HG03571 (cell line): ENCODE data around the gene PUM1.
A peak's percentile ranks its signal among the peaks of the same experiment; 100 is the strongest.

Experiments
- ATAC-seq: cut with Tn5 transposase; IDR thresholded peaks from one replicate; pipeline ENCODE4 v1.9.1; 2021; ENCODE audit not compliant: unreplicated experiment

Gene PUM1

DNA sequence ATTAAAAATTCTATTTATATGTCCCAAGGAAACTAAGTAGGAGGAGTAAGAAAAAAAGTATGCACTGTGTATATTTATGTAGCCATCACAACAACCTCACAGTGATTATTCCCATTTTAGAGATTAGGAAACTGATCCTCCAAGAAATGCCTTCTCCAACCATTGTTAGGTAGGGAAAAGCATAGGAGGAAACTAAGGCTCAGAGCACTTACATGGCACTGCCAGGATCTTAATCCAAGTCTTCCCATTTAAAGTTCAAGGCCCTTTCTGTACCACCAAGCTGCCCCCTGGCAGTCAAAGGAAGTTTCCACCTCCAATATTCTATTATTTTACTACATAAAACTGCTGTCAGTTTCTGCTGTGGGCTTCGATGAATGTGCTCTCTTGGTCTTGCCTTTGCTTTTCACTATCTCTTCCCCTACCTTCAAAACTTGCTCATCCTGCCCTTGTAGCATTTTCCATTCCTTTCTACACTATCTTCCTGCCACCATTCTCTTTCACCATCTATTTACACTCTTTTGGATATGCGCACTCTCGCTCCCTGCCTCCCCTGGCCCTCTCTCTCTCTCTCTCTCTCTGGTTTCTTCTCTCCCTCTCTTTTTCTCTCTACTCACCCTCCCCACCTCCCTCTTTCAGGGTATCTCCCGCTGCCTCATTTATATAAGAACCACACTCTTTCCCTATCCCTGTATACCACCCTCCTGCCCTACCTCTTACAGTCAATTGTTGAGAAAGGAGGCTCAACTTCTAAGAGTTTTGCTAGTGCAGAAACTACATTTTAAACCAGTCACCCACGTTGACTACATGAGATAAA, 34.0 kb downstream of the PUM1 start:
- no peak for ATAC-seq

DNA sequence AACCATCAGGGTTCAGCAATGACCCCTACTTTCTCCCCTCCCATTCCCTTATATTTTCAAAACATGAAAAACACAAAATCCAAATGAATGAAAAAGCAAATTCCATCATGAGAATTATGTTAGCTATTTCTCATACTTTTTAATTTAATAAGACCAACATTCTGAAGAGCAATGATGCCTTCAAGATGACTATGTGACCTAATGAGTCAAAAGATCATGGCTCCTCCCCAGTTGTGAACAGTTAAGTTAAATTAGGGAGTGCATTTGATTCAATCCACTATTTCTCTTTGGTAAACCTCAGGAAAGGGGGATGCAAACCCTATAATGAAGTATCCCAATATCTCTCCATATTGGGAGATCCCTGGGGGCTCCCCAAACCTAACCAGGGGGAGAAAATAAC, 36.5 kb downstream of the PUM1 start:
- no peak for ATAC-seq

DNA sequence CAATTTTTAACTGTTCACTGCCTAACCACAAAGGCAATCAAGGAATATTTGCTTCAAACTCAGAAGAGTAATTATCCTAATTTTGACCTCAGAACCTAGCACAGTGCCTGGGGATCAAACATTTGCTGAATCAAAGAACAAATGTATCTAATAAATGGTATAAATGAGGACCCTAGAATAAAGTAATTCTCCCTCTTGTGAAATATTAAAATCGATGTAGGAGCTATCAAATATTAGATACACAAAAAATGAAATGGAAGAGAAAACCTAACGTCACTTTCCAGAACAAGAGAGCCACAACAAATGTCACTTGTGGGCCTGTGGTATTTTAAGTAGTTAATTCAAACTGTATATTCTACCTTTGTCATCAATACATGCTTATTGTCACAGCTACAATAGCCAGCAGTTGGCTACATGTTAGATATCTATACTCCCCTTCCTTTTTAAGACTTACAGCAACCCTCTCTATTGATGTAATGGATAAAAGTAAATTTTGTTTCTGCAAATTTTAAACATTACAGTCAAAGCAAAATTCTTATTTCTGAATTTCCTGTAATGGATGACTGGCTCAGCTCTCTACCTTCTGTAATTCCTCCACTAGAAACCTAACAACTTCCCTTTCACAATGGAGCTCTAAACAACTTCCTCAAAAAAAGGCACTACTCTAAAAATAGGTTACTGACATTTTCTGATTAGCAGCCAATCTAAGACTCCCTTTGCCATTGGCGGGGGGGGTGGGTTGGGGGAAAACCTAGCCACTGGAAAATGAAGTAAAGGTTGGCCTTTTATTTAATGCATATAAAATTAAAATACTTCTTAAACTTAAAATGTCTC, 37.6 kb downstream of the PUM1 start:
- no peak for ATAC-seq

DNA sequence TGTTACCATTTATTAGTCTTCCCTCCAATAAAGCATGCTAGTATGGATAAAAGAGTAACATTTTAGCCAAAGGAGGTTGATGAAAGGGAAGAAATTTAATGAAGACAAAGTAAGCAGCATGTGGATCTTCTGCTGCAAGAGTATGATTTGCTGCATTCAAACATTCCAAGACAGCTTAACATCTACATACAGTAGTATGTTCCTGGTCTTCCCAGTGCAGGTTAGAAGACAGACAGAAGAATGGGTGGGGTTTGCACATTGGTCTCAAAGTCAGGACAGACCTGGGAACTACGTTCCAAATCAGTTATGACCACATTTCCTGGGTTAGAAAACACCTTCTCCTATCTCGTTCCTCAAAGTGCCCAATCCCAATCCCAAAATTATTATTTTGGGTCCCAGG, 43.3 kb downstream of the PUM1 start:
- ATAC-seq = no peak

DNA sequence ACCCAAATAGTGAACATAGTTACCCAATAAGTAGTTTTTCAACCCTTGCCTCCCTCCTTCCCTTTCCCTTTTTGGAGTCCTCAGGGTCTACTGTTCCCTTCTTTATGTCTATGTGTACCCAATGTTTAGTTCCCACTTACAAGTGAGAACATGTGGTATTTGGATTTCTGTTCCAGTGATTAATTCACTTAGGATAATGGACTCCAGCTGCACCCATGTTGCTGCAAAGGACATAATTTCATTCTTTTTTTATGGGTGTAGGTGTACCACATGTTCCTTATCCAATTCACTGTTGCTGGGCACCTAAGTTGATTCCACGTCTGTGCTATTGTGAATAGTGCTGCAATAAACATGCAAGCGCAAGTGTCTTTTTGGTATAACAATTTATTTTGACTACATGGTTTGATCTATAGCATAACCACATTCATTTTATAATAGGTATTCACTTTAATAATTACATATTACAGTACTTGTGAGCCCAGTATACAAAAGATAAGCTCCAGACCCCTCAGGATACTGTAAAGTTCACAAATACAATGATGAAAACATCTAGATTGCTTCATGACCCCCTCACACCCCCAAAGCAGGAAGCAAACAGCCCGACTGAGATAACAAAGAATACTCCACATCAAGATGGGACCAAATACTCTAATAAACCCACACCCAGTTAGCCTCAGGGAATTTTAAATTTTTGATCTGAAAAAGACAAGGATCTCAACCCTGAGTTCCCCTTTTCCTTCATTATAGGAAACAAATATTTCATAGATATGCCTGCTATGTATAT, 45.3 kb downstream of the PUM1 start:
- no peak for ATAC-seq

DNA sequence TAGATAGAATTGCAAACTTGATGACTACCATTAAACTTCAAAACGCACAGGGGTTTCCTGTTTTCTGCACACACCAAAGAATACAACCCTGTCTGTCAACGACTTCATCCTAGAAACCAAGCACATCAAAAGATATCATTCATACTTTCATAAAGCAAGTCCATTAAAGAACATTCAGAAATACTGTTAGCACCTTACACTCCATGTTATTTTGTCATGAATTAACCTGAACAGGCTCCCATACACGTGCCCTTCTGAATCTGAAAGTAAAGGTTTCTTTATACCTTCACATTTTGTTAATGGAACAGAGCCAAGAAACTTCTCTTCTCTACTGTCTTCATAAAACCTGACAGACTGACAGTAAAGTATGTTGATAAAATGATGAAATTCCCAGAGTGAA, 46.1 kb downstream of the PUM1 start:
- no peak for ATAC-seq

DNA sequence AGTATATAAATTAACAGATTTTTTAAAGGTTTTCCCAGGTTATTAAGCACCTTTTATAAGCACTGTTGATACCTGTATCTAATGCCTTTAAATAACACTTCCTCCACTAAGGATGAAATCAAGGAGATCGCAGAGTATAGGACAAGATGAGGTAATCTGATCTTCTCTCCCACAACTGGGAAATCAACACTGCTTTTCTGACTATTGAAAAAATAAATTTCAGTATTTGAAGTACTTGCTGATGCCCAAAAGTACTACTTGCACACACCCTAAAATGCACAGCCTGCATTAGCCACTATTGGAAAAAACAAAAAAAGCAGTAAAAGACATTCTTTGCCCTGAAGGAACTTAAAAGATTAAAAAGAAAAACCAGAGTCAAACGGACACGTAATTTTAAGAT, 48.6 kb downstream of the PUM1 start:
- no peak for ATAC-seq

DNA sequence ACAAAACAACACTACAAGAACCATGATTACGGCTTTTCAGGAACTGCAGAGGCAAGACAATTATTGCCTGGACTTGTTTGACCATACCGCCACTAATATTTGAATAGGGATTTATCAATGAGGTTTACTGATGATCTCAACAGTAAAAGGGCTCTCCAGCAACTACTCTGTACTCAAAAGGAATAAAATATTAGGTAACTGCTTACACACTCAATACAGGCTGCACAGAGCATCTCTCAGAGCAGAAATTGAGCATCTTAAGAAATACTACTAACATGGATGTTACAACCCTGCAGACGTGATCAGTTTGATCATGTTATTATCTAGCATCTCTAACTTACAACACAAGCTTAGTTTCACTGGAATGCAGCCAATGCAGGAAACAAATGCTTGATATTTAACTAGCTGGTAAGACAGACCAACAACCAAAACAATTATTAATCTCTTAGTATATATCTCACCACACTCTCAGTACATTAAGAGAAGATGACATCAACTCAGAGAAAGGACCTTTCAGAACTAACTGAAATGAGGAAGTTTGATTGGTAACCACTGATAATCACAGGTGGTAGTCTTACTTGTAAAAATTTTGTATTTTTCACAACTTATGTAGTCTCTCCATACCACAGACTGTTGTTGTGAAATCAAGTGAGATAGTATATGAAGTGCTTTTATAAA, 52.2 kb downstream of the PUM1 start:
- peak; percentile 79 for ATAC-seq

DNA sequence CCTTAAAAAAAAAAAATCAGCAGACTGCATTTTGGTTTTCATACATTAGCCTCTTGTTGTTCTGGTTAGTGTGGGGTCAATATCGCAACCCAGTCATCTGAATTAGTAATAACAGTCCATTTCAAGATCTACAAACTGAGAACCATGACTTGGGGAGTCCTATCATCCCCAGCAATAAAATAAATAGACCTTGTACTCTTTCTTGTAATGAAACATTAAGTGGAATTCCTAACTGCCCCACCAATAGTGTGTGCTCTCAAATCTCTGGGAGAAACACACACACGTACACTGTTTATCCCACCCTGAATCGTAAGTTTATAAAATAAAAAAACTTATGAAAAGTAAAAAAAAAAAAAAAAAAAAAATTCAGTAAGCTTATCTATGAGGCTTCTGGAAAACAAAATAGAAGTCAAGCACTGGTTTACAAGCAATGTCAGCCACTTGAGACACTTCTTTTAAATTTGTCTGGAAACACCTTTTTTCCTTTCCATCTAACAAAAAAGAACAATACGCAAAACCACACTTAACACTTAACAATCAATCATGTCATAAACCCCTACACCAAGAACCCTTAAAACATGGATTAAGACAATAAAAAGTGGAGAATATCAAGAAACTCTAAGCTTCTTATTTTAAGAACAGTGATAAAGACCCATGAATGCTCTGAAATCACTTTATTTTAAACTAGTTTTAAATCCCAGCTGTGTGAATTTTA, 53.1 kb downstream of the PUM1 start:
- no peak for ATAC-seq

DNA sequence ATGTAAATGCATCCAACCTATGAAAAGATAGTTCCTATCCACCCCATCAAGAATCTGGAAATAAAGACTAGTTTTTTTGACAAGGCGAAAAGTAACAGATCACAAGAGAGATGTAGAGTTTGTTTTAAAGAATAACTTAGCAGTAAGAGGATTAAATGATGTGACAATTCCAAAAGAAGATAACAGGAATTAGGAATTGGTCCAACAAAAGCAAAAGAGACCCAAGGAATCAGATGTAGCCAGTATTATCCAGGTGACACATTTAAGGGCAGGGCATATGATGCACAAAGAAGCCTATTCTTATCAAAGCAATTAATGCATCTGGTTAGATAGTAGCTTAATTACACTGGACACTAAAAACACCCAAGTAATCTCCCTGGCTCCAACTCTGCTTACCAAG, 53.8 kb downstream of the PUM1 start:
- no peak for ATAC-seq

DNA sequence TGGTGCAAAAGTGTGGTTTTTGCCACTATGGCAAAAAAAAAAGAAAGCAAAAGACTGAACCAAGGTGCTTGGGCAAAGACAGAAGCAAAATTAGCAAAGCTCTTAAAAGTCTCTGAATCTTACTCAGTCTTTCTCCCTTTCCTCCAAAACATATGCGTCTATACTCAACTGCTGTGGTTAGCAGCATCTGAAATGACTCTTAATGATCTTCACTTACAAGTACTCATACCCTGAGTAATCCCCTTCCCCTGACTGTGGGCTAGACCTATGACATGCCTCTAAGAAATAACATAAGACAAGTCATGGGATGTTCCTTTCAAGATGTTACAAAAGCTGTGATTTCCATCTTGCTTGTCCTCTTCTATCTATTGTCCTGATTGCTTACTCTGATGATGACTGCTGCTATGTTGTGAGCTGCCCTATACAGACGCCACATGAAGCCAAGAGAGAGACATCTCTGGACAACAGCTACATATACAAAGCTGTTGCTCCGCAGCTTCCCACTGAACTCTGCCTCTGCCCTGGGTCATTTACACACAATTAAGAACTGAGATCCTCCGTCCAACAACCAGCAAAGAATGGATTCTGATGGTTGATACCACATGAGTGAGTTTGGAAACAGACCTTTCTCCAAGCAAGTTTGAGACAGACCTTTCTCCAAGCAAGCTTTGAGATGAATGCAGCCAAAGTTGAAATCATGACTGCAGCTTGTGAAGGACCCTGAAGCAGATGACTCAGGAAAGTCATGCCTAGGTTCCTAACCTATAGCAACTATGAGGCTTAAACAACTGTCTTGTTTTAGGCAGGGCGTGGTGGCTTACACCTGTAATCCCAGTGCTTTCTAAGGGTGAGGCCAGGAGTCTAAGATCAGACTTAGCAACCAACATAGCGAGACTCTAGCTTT, 55.2 kb downstream of the PUM1 start:
- ATAC-seq = no peak

DNA sequence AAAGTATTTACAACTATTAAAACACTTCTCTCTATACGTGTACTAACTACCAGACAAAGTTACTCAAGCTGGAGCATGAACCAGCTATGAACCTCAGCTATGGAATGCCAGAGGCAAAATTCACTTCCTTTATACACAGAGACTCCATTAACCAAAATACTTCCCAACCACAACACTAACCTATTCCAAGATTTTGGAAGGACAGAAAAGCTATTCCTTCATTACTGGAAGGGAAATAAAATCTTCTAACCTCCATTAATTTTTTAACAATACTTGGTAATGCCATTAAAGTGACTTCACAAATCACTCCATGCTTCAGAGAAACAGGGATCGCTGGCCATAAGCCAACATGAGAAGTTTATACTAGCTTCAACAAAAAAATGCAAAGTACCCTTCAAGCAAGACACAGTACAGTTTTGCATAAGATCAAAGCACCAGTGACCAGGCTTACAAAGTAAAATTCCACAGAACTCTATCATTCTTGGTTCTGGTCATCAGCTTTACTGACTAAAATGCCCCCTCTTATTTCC, 58.0 kb downstream of the PUM1 start:
- no peak for ATAC-seq

DNA sequence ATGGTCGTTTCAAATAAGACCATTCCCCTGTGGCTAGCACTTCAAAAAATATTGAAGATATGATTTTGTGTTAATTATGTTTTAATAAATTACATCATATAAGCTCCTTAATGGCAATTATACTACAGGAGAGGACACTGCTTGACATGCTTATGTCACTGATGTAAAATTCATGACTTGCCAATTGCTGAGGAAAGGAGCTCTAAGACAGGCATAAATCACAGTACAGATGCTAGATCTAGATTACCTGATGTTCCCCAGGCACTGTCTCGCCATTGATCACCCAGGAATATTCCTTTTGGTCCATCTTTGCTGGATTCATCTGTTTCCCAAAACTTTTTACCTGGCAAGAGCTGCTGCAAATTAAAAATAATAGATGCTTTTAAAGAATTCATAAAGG, 58.8 kb downstream of the PUM1 start:
- no peak for ATAC-seq

DNA sequence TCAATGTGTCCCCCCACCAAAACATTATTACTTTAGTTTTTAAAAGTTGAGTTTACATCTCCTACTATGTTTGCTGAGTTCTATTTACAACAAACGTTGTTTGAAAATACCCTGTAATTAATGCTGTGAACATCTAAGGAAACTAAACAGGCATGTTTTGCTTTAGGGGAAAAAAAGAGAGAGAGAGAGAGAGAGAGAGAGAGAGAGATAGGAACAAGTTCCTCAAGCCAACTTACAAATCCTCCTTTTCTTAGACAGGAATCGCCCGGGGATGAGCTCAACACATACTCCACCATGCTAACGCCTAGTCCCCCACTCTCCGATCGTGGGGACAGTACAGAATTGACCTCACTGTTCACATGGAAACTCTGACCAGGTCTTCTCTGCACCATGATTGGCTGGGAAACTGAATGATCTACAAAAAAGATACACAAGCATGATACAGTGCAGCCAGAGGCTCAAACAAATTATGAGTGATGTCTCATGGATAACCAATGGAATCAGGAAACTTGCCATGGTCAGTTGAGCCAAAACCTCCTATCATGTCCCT, 59.8 kb downstream of the PUM1 start:
- ATAC-seq = no peak

DNA sequence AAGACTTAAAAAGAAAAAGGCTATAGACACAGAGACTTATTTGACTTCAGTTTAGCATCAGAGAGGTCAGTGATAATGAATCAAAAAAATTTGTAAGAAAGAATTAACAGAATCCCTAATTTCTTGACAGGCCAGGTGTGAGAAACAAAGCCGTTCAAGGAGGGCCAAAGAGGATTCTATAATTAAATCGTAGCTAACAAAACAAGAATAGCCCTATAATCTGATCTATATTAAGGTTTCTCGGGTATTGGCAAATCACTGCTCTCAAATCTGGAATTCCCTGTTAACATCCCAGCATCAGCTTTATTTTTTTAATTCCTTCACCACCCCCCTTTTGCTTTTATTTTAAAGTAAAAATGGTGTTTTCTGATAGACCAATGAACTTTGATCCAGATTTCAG, 60.3 kb downstream of the PUM1 start:
- ATAC-seq = no peak

DNA sequence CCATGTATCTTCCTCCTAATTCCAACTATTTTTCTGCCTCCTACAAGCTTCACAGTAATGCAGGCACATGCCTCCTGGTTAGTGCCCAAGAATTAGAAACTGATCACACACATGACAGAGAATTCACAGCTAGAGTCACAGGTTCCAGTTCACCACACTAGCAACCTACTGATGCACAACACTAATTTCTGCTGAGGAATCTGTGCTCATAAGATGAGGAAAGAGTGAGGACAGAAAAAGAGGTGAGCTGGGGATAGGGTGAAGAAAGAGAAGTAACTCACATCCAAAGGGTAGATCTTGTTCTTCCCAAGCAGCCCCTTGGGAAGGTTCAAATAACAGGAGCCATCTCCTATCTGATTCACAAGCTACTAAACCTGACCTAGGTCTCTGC, 61.3 kb downstream of the PUM1 start:
- no peak for ATAC-seq

DNA sequence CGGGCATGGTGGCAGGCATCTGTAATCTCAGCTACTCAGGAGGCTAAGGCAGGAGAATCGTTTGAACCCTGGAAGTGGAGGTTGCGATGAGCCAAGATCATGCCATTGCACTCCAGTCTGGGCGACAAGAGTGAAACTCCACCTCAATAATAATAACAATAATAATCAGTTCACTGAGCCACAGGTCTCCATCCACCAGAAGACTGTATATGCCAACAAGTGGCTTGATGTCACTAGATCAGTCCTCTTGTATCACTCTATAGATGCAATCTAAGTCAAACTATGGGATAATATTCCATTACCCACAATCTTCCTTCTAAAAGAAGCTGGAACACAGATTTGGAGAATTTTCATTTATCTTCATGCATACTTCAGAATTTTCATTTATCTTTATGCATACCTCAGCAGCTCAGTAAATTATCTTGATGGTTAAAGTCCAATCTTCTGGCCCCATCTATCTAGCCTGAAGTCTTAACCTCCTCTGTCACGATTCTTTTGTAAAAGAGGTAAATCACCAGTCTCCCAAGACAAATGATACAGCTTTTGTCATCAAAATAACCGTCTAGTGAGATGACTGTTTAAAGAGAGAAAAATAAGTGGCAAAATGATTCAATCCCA, 61.8 kb downstream of the PUM1 start:
- ATAC-seq = no peak

DNA sequence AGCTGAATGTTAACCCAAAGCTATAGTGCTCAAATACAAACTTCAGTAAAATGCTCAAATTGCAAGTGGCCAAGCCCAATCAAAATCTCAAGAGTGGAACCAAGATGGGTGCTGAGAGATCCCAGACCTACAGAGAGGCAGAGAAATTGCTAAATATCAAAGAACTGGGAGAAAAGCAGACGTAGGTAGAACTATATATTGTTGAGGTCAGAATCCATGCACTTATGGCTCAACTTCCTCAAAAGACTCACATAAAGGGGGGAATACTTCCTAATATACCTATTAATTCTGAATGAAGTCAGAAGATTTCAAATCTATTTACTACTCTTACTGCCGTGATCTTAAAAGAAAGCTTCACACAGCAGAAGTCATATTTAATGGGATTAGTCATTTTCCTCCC, 65.2 kb downstream of the PUM1 start:
- no peak for ATAC-seq
